HepG2 (cell line): ENCODE results near the gene PEX13. TPM values are rescaled to one million over a fixed set of nuclear protein-coding genes. Genes with fewer than 3 reads are reported as not detected.

Experiments used
- ATAC-seq: fragments of 200-7000 bp; cut with Tn5 transposase; 3 replicates; pipeline ENCODE4 v1.9.1; 2020; ENCODE audit warnings: mild to moderate bottlenecking, moderate library complexity
- BruUV-seq: library from RNA; stranded (reverse); fragments of 400-500 nt; replicated peaks from 2 replicates; lab custom pipeline; 2021; lab: Mats Ljungman, UMichigan
- CTCF ChIA-PET: fragments of 300-600 bp; formaldehyde crosslinking; extraction: SDS; loops from one replicate; lab custom pipeline; 2021; ENCODE audit warnings: low total read pairs, inconsistent platforms, low intra/inter-chr PET ratio; lab: Yijun Ruan, JAX
- POLR2A ChIA-PET: fragments of 350-600 bp; sonication (Branson Sonifier 250); formaldehyde crosslinking; loops from one replicate; lab custom pipeline; 2020; ENCODE audit warnings: antibody characterized with exemption, inconsistent platforms; lab: Yijun Ruan, JAX
- DNase-seq: peaks from one replicate; pipeline ENCODE4 v3.0.0-alpha.2; 2015; ENCODE audit warnings: low spot score
- FAIRE-seq: peaks from 3 replicates; lab custom pipeline; 2011; peaks lifted over from hg19 to GRCh38; lab: Jason Lieb, UNC
- H2AFZ ChIP-seq: one replicate; pipeline ENCODE4 v1.6.1; 2011; ENCODE audit warnings: low read length, inconsistent platforms
- H3K27ac ChIP-seq: fragments of 300-600 bp; 3 replicates; pipeline ENCODE4 v1.8.0; 2011; ENCODE audit warnings: mixed run types, mild to moderate bottlenecking, mixed read lengths, low read length, inconsistent platforms; ENCODE audit not compliant: insufficient read depth; ENCODE audit errors: extremely low read length
- H3K27me3 ChIP-seq, 2 experiments: fragments of 200-600 bp in 1 of 2; 2 replicates in 1 of 2; 3 replicates in 1 of 2; pipeline versions ENCODE4 v1.6.0 to v1.8.0; 2011; ENCODE audit warnings: low read length in 2 of 2, mild to moderate bottlenecking in 2 of 2, moderate library complexity in 2 of 2, inconsistent platforms in 1 of 2; ENCODE audit not compliant: insufficient read depth in 2 of 2, control insufficient read depth in 1 of 2
- H3K36me3 ChIP-seq, 2 experiments: fragments of 200-600 bp in 1 of 2; replicated peaks in 1 of 2; 2 replicates in 1 of 2; 3 replicates in 1 of 2; pipeline versions ENCODE4 v1.5.1 to v1.8.0; 2011; ENCODE audit warnings: low read length in 2 of 2, inconsistent platforms in 1 of 2; ENCODE audit not compliant: insufficient read depth in 2 of 2, control insufficient read depth in 1 of 2
- H3K4me1 ChIP-seq: 2 replicates; pipeline ENCODE4 v1.5.1; 2012; ENCODE audit warnings: low read length, inconsistent platforms; ENCODE audit not compliant: insufficient read depth
- H3K4me2 ChIP-seq: 2 replicates; pipeline ENCODE4 v1.6.0; 2011; ENCODE audit warnings: low read depth, low read length, inconsistent platforms
- H3K4me3 ChIP-seq, 3 experiments: fragments of 200-600 bp in 1 of 3; sonication (generic), shearing (Covaris generic) in 1 of 3; replicated peaks in 1 of 3; 2 replicates each; pipeline ENCODE4 v1.5.1; 2011 to 2016; ENCODE audit warnings: low read length in 3 of 3, inconsistent platforms in 2 of 3, low read depth in 2 of 3, mild to moderate bottlenecking in 2 of 3, control low read depth in 1 of 3, mixed read lengths in 1 of 3; ENCODE audit not compliant: insufficient read depth in 1 of 3
- H3K79me2 ChIP-seq: one replicate; pipeline ENCODE4 v1.6.1; 2011; ENCODE audit warnings: low read length, inconsistent platforms; ENCODE audit not compliant: insufficient read depth
- H3K9ac ChIP-seq: 2 replicates; pipeline ENCODE4 v1.6.0; 2011; ENCODE audit warnings: mild to moderate bottlenecking, low read depth, low read length, inconsistent platforms; ENCODE audit not compliant: insufficient read depth
- H3K9me3 ChIP-seq: 2 replicates; pipeline ENCODE4 v1.5.1; 2012; ENCODE audit warnings: mild to moderate bottlenecking, low read length
- H4K20me1 ChIP-seq: 2 replicates; pipeline ENCODE4 v1.6.0; 2011; ENCODE audit warnings: inconsistent platforms, mild to moderate bottlenecking, low read length, moderate library complexity; ENCODE audit not compliant: insufficient read depth
- FOXK1 ChIP-seq: sonication (generic); formaldehyde crosslinking; IDR thresholded peaks from 2 replicates; pipeline ENCODE4 v1.4.0; 2020; ENCODE audit warnings: low read depth, missing genetic modification reagents, borderline replicate concordance
- GATAD1 ChIP-seq: IDR thresholded peaks from 2 replicates; pipeline ENCODE4 v1.6.1; 2016; ENCODE audit warnings: missing genetic modification reagents, missing compliant biosample characterization
- KLF6 ChIP-seq: IDR thresholded peaks from 2 replicates; pipeline ENCODE4 v1.8.0; 2016; ENCODE audit warnings: missing biosample characterization, missing genetic modification reagents
- NBN ChIP-seq: fragments of 450-650 bp; conservative IDR thresholded peaks from 2 replicates; pipeline ENCODE4 v1.6.1; 2017
- RAD21 ChIP-seq: fragments of 450-650 bp; formaldehyde crosslinking; IDR thresholded peaks from 2 replicates; pipeline ENCODE4 v1.5.0; 2020; ENCODE audit warnings: mild to moderate bottlenecking
- SAP130 ChIP-seq: IDR thresholded peaks from 2 replicates; pipeline ENCODE4 v1.6.1; 2016; ENCODE audit warnings: low read depth
- SMC3 ChIP-seq: IDR thresholded peaks from 2 replicates; pipeline ENCODE4 v1.6.1; 2011; ENCODE audit warnings: low read length, improper control_type of control experiment
- STAG1 ChIP-seq: sonication (generic); formaldehyde crosslinking; IDR thresholded peaks from 2 replicates; pipeline ENCODE4 v1.4.0; 2020; ENCODE audit warnings: missing genetic modification reagents
- ZNF30 ChIP-seq: sonication (generic); formaldehyde crosslinking; IDR thresholded peaks from 2 replicates; pipeline ENCODE4 v1.5.0; 2020; ENCODE audit warnings: mild to moderate bottlenecking, missing genetic modification reagents
- WGBS: methylation state at CpG from one replicate; pipeline ENCODE4 v1.1.6; 2017; ENCODE audit warnings: low lambda C conversion rate; 5-methylcytosine and 5-hydroxymethylcytosine counted together
- in situ Hi-C: cut with HindIII; loops from 2 replicates; pipeline ENCODE4 v1.10.0; 2017; ENCODE audit warnings: low pct_unique_long_range_greater_than_20kb; ENCODE audit not compliant: extremely low pct_ligation_motif_present
- intact Hi-C: fragments of 100-400 bp; cut with micrococcal nuclease; formaldehyde crosslinking; loops from one replicate; pipeline ENCODE4 v1.10.0; 2022; ENCODE audit not compliant: unreplicated experiment
- polyA plus RNA-seq, 8 experiments: library from polyadenylated mRNA; depleted of rRNA in 3 of 8; stranded (reverse) in 7 of 8; unstranded in 1 of 8; fragments of >200 nt; fragmentation: Illumina TruSeq in 4 of 8; extraction: Trizol in 4 of 8; gene quantifications; 2 replicates each; pipeline versions ENCODE4 v1.2.1 to v1.2.3, GENCODE V29; 2011 to 2016; ENCODE audit warnings: low read depth in 4 of 8, missing spikeins in 1 of 8, mixed read lengths in 1 of 8; ENCODE audit not compliant: insufficient read depth in 1 of 8
- total RNA-seq, 5 experiments: library from RNA; depleted of rRNA; stranded (reverse); fragments of >200 nt; fragmentation: Illumina TruSeq; extraction: Trizol; gene quantifications; 2 replicates each; pipeline ENCODE4 v1.2.3, GENCODE V29; 2016; ENCODE audit warnings: low read depth in 1 of 5
- TF ChIP-seq, protein P1 (sequence below): sonication (generic); formaldehyde crosslinking; IDR thresholded peaks from 2 replicates; pipeline ENCODE4 v1.4.0; 2020; ENCODE audit warnings: missing genetic modification reagents, borderline replicate concordance
- TF ChIP-seq, protein P2 (sequence below): sonication (generic); formaldehyde crosslinking; IDR thresholded peaks from 2 replicates; pipeline ENCODE4 v1.5.0; 2020; ENCODE audit warnings: mild to moderate bottlenecking, missing genetic modification reagents, moderate library complexity
- TF ChIP-seq, protein P3 (sequence below): sonication (generic); formaldehyde crosslinking; IDR thresholded peaks from 2 replicates; pipeline ENCODE4 v1.8.1; 2022; ENCODE audit warnings: mild to moderate bottlenecking, missing genetic modification reagents

Gene PEX13
- total and polyA plus RNA-seq, 2 of the 13 experiments (the other 11 are each of a cell fraction or from before 2014, with no cell fraction given), result 47.9 to 75.9 TPM

DNA sequence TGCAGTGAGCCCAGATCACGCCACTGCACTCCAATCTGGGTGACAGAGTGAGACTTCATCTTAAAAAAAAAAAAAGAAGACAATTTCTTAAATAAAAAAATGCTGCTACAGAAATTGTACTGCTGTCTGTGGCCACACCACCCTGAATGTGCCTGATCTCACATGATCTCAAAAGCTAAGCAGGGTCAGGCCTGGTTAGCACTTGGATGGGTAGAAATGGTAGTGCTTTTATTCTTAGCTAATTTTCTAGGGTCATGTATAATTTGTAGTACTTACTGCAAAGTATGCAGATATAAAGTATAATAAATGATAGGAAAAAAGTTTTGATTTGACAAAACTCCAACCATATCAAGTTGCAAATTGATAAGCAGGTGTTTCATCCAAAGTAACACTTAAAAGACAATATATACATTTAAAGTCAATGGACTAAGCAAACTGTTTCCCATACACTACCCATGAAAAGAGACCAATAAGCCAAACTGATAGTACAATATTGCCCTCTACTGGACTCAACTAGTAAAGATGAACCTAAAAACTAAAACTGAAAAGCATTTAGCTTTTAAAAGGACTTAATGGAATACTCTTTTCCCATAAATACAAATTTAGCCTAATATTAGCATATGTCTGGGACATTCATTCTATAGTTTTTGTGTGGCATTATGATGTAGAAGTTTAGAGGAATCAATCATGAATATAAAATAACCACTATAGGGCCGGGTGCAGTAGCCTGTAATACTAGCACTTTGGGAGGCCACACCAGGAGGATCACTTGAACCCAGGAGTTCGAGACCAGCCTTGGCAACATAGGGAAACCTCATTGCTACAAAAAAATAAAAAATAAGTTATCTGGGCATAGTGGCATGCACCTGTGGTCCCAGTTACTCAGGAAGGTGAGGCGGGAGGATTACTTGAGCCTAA, 18.6 kb upstream of the PEX13 start:
- Histone ChIP-seq H3K4me1 (no peaks in the 10 kb centered on the region), H3K36me3 (peaks cover 6 to 48% of the 10 kb centered on the region in 2 experiments), H3K4me3 (no peak overlapping the region), H3K4me2 (no peak overlapping the region), H3K79me2 (no peaks in the 10 kb centered on the region), H3K27me3 (no peaks in the 10 kb centered on the region), H2AFZ (no peak overlapping the region), H3K27ac (no peak overlapping the region), H3K9ac (no peak overlapping the region), H4K20me1 (no peaks in the 10 kb centered on the region), H3K9me3 (no peaks in the 10 kb centered on the region)
- TF ChIP-seq, protein P1, sequence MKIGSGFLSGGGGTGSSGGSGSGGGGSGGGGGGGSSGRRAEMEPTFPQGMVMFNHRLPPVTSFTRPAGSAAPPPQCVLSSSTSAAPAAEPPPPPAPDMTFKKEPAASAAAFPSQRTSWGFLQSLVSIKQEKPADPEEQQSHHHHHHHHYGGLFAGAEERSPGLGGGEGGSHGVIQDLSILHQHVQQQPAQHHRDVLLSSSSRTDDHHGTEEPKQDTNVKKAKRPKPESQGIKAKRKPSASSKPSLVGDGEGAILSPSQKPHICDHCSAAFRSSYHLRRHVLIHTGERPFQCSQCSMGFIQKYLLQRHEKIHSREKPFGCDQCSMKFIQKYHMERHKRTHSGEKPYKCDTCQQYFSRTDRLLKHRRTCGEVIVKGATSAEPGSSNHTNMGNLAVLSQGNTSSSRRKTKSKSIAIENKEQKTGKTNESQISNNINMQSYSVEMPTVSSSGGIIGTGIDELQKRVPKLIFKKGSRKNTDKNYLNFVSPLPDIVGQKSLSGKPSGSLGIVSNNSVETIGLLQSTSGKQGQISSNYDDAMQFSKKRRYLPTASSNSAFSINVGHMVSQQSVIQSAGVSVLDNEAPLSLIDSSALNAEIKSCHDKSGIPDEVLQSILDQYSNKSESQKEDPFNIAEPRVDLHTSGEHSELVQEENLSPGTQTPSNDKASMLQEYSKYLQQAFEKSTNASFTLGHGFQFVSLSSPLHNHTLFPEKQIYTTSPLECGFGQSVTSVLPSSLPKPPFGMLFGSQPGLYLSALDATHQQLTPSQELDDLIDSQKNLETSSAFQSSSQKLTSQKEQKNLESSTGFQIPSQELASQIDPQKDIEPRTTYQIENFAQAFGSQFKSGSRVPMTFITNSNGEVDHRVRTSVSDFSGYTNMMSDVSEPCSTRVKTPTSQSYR (CRISPR knock-in tag), result no peak
- TF ChIP-seq GATAD1 (0 out of 2 replicates have a peak, but pooled peaks have one; percentile 16), ZNF30 (CRISPR knock-in tag) (no peak), KLF6 (CRISPR knock-in tag) (no peak), NBN (no peak), RAD21 (CRISPR knock-in tag) (peak; percentile 56), SAP130 (CRISPR knock-in tag) (0 out of 2 replicates have a peak, but pooled peaks have one; percentile 19), STAG1 (CRISPR knock-in tag) (peak; percentile 86), SMC3 (peak; percentile 53; the same call in 1 of the 2 replicates), FOXK1 (no peak)
- TF ChIP-seq, protein P2, sequence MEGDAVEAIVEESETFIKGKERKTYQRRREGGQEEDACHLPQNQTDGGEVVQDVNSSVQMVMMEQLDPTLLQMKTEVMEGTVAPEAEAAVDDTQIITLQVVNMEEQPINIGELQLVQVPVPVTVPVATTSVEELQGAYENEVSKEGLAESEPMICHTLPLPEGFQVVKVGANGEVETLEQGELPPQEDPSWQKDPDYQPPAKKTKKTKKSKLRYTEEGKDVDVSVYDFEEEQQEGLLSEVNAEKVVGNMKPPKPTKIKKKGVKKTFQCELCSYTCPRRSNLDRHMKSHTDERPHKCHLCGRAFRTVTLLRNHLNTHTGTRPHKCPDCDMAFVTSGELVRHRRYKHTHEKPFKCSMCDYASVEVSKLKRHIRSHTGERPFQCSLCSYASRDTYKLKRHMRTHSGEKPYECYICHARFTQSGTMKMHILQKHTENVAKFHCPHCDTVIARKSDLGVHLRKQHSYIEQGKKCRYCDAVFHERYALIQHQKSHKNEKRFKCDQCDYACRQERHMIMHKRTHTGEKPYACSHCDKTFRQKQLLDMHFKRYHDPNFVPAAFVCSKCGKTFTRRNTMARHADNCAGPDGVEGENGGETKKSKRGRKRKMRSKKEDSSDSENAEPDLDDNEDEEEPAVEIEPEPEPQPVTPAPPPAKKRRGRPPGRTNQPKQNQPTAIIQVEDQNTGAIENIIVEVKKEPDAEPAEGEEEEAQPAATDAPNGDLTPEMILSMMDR (CRISPR knock-in tag), result peak; percentile 71
- TF ChIP-seq, protein P3, sequence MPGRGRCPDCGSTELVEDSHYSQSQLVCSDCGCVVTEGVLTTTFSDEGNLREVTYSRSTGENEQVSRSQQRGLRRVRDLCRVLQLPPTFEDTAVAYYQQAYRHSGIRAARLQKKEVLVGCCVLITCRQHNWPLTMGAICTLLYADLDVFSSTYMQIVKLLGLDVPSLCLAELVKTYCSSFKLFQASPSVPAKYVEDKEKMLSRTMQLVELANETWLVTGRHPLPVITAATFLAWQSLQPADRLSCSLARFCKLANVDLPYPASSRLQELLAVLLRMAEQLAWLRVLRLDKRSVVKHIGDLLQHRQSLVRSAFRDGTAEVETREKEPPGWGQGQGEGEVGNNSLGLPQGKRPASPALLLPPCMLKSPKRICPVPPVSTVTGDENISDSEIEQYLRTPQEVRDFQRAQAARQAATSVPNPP (CRISPR knock-in tag), result no peak
- intact Hi-C loops, result loop anchor here (1.0 to 5.0 kb wide), 3 partner anchors 205 to 437 kb away; no protein-coding TSS in a partner anchor
- FAIRE-seq (peak; percentile 56), ATAC-seq (peak; percentile 64), DNase-seq (peak; percentile 62)
- in situ Hi-C loops, result loop anchor here (5.0 kb wide), 2 partner anchors 192 to 292 kb away; no protein-coding TSS in a partner anchor
- 95% methylated on average over 4 of the region's 4 CpGs for WGBS
- ChIA-PET CTCF (interaction anchor here (0.7 to 2.6 kb wide), 5 partner anchors 67 to 324 kb away, joined by 3 to 26 read pairs (median 3); partner anchors contain the start of gene SANBR), POLR2A (no interaction called here)
- no TSS peak for BruUV-seq
